ENCODE results near the gene VSIG4.
"Not testable (repeated sequence)": the region's sequence is repeated elsewhere in the genome, so short reads cannot be mapped to it uniquely, and the experiment has no call there.

VSIG4 gene

GRCh38 chrX:66039944-66040343 lies at the start of gene VSIG4:
Gene VSIG4 (minus strand): TSS chrX:66040080. CDS start chrX:66039998, 82 bp downstream.
- no peak for FAIRE-seq

GRCh38 chrX:66076801-66077200 lies 36.9 kb upstream of the VSIG4 start:
- FAIRE-seq, result no peak

- FAIRE-seq, result no peak
Measured at GRCh38 chrX:66074920-66075879, 35.3 kb upstream of the VSIG4 start.

GRCh38 chrX:66071126-66071525 lies 31.2 kb upstream of the VSIG4 start:
- FAIRE-seq, result no peak

GRCh38 chrX:66064261-66064660 lies 24.4 kb upstream of the VSIG4 start:
- FAIRE-seq, result no peak

- FAIRE-seq, result not testable (repeated sequence)
Measured at GRCh38 chrX:66057019-66057418, 17.1 kb upstream of the VSIG4 start.

GRCh38 chrX:66054978-66055377 lies 15.1 kb upstream of the VSIG4 start:
- no peak for FAIRE-seq

GRCh38 chrX:66053414-66053813 lies 13.5 kb upstream of the VSIG4 start:
- FAIRE-seq, result no peak

GRCh38 chrX:66051980-66052379 lies 12.1 kb upstream of the VSIG4 start:
- no peak for FAIRE-seq

- FAIRE-seq, result no peak
Measured at GRCh38 chrX:66050140-66050569, 10.3 kb upstream of the VSIG4 start.

- FAIRE-seq, result no peak
Measured at GRCh38 chrX:66049056-66049455, 9.2 kb upstream of the VSIG4 start.

- FAIRE-seq, result no peak
Measured at GRCh38 chrX:66046612-66047235, 6.8 kb upstream of the VSIG4 start.

GRCh38 chrX:66045894-66046293 lies 6.0 kb upstream of the VSIG4 start:
- no peak for FAIRE-seq

GRCh38 chrX:66043584-66043983 lies 3.7 kb upstream of the VSIG4 start:
- no peak for FAIRE-seq

GRCh38 chrX:66042307-66043077 lies 2.6 kb upstream of the VSIG4 start:
- FAIRE-seq, result no peak

GRCh38 chrX:66038115-66038514 lies 1.8 kb downstream of the VSIG4 start:
- FAIRE-seq, result no peak

GRCh38 chrX:66036231-66036630 lies 3.6 kb downstream of the VSIG4 start:
- FAIRE-seq, result no peak

- no peak for FAIRE-seq
Measured at GRCh38 chrX:66035667-66036066, 4.2 kb downstream of the VSIG4 start.

- no peak for FAIRE-seq
Measured at GRCh38 chrX:66030505-66031317, 9.2 kb downstream of the VSIG4 start.

- no peak for FAIRE-seq
Measured at GRCh38 chrX:66028936-66029335, 10.9 kb downstream of the VSIG4 start.

GRCh38 chrX:66024570-66024969 lies 15.3 kb downstream of the VSIG4 start:
- no peak for FAIRE-seq

- FAIRE-seq, result no peak
Measured at GRCh38 chrX:66024092-66024467, 15.8 kb downstream of the VSIG4 start.

Data from endometrium (tissue), 2 donors.